CD4-positive, alpha-beta T cell treated with Interleukin-17A for 4 hours (primary cell): ENCODE results near the gene PID1.

Experiments
- DNase-seq: peaks from one replicate; pipeline ENCODE4 v3.0.0-alpha.2; 2020; ENCODE audit warnings: mixed read lengths

The PID1 gene

DNA sequence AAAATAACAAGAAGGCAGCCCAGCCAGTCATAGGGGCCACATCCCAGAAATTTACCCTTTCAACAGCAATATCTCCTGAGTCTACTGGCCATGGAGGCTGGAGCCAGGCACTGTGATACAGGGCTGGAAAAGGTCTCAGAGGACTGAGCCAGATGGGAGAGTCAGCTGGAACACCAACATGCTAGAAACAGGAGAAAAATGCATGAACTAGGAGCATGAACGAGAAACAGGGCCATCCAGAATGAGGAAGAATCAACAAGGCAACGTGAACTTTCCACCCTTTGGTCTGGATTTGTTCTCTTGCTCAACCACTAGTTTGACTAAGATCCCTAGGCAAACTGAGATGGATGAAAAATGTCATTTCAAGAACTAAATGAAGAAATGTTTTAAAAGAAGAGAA, 13.1 kb downstream of the PID1 start:
- no peak for DNase-seq

DNA sequence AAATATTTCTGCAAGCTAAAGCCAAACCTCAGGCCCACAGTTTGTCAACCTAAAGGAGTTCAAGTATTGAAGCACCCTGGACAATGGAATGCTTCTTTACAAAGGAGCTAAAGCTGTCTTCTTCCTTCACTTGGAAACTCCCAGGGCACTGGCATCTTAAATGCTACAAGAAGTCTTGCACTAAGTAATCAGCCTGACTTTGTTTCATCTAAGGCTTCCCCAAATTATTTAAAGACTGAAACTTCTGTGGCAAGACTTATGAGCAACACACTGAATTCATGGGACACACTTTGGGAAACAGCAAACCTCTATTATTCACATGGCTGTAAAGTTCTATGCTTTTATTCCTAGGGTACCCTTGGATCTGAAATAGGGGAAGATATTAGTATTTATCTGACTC, 14.7 kb downstream of the PID1 start:
- no peak for DNase-seq

DNA sequence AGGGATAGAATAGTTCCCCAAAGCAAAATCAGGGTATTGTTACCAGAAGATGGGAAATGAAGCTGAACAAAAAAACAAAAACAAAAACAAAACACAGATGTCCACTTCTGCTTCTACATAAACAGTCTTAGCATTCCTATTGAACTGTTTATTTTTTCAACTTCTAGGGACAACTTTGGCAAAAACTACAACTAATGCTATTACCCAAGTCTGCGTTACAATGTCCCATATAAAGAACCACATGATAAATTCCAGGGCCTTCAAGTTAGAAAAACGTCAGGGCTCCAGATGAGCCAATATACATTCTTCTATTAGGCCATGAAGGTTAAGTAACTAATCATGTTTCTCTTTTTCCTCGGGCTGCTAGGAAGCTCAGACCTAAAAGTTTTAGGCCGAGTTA, 16.9 kb downstream of the PID1 start:
- no peak for DNase-seq

DNA sequence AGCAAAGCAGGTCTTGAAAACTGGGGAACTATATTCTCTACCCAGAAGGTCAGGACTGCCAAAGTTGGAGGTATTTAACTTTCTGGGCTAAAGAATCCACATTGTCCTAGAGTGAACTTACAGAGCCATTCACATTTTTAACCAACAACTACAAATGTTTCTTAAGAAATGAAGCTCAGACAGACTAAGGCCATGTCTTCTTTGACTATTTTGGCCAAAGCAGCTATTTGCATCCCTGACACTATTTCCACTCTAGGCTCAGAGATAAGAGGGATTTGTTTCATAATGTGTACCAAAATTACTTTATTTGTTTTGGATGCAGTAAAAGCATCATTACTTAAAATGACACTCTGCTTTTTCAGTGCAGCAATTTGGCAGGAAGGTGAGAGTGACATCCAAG, 18.1 kb downstream of the PID1 start:
- DNase-seq = no peak

DNA sequence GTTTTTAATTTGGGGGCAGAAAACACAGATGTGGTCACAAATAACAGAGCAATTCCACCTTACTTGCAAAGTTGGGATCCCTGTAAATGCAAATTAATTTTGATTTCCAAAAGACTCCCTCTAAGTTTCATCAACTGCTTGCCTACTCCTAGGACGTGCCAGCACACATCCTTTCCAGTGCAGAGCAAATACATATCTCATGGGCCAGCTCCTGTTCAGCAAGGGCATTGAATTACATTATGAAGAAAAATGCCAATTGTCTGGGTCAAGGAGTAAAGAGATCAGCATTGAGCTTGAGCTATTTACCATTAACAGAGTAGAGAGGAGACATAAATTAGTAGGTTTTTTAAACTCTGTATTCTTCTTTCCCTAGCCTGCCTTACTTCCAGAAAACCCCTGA, 18.8 kb downstream of the PID1 start:
- no peak for DNase-seq

DNA sequence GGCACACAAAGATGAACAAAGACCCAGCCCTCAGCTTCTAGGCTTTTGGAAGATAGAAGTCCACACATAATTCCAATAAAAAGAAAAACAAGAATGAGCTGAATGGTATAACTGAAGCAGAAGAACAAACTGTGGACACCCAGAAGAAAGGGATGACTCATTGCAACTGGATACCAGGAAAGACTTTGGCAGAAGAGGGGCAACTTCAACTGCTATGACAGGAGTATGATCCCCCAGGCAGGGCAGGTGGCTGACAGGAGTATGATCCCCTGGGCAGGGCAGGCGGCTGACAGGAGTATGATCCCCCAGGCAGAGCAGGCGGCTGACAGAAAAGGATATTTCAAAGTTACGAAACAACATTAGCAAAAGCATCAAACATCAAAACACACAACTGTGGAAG, 21.6 kb downstream of the PID1 start:
- DNase-seq = no peak

DNA sequence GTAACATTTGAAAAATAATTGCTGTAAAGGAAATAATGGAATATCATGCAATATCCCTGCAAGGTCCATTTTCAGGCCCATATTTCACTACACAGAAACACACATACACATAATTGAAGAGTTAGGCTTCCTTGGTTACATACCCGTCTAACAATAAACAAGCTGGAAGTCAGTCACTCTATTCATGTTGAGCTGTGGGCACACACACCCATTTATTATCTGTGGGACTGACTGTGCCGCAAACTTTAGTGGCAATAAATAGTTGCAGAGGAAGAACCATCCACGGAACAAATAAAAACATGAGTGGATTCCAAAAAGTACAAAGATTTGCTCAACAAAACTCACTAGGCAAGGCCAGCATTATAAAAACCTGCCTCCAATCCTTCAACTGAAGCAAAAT, 24.8 kb downstream of the PID1 start:
- DNase-seq = no peak

DNA sequence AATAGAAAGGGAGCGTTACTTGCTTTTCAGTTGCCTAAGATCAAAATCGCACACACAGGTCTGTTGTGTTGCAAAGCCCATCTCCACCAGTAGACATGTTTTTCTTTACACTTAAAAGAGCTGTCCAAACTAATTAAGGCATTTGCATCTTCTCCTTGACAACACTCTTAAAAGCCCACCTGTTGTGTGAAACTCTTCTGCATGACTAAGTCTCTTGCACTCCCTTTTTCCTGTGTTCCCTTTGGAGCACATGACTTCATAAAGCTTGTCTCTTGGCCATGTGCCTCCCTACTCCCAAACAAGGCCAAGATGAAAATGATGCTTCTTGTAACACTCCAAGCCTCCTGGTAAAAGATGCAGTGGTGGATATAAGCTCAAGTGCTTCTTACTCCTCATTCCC, 26.1 kb downstream of the PID1 start:
- no peak for DNase-seq

DNA sequence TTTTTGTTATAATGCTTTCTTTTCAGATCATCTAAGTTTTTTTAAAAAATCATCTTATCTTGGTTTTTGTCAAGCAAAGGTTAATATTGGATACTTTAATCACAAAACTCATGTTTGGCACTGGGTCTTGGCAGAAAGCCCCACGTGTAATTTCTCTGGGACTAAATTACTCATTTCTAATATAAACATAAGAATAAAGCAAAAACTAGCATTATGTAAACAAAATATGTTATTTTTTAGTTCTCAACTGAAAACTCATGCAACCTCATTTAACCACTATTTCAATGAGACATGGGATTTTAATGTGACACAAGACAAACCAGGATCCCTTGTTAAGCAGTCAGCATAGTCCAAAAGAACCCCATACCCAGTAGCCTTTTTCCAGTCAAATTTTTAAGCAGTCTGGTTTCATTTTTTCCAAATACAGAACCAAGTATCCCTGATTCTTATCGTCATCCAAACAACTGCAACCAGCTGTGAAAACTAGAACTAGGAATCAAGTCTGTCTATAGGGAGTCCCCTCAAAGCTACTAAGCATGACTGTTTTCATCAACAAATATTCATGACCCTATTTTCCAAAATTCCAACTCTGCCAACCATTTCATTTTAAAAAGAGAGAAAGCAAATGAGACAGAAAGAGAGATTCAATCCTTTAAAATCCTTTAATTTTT, 27.1 kb downstream of the PID1 start:
- no peak for DNase-seq

DNA sequence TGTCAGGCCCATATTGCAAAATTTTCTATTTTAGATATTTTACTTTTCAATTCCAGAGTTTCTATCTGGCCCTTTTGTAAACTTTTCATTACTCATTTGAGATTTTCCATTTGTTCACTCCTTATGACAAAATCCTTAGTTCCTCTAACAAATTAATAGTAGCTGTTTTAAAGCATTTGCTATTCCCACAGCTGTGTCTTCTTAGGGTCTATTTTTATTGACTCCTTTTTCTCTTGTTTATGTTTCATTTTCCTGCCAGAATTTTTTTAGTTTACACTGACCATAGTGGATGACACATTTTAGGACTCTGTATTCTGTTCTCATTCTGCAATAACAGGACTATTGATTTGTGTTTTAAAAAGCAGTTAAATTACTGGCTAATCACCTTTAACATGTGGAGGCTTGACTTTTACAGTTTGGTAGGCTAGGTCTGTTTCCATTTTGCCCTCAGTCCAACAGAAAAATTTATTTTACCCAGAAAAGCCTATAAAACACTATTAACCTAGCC, 30.0 kb downstream of the PID1 start:
- DNase-seq = no peak

DNA sequence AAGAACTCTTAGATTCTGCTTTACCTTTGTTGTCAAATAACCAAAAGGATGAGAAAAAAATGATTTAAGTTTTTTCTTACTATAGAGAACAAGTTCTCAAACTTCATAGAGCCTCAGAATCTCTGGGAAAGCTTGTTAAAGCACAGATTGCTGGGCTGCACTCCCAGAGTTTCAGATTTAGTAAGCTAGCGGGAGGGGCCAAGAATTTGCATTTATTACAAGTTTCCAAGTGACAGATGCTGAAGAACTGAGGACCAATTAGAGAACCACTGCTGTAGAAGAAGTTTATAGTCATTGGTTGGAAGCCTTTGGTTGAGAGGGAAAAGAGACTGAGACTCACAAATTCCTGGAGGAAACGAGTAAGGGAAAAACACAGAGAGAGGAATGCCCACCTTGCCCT, 32.1 kb downstream of the PID1 start:
- DNase-seq = no peak

DNA sequence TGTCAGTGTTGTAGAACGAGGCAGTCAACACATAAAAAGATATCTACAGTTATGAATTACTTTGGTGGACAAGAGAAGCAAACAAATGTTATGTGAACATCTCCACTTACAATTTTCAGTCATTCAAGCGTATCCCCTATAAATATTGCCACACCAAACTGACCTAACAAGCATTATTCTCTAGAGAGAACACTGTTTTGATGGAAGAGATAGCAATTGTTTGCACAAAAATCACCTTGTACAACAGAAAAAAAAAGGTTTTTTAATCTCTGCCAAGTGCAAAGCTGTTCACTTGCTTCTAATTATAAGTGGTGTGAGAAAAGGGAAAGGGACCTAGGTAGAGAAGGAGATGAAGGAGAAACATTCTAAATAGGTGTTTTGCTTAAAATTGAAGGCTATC, 33.8 kb downstream of the PID1 start:
- DNase-seq = no peak

DNA sequence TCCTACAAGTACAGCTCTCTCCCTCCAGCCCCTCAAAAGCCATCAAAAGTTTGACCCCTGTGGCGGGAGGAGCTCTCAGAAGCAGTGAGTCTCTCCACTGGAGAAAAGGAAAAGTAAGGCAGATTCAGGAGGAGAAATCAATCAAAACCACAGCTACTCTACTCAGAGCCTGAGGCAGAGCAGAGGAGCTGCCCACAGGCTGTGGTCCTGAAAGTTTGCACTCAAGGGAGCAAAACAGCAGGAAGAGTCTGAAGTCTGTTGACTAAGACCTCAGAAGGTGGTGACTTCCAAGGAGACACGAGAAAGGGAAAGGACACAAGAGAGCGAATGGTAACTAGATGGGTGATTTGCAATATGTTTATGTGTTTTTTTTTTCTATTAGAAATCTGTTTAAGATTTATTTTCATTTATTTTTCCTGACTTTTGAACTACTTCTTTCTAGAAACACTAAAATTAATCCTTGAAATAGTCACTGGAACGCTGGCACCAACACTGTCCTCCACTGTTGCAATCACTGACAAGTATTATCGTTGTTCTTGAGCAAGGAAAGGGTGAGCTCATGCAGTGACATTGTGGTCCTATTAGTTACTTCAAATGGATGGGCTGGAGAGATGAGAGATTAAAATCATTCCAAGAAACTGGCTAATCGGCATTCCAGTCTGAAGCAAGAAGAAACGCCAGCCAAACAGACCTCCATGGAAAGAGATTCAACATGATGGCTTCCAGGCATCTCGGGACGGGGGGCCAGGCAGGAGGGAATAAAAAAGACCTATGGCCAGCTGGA, 35.8 kb downstream of the PID1 start:
- no peak for DNase-seq

DNA sequence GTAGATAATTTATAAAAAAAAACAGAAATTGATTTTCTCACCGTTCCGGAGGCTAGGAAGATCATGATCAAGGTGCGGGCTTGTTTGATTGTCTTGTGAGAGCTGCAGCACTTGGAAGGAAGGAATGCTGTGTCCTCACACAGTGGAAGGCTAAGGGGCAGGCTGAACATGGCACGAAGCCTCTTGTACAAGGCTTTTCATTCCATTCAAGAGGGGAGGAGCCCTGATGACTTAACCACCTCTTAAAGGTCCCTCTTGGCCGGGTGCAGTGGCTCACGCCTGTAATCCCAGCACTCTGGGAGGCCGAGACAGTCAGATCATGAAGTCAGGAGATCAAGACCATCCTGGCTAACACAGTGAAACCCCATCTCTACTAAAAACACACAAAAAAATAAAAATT, 39.2 kb downstream of the PID1 start:
- DNase-seq = no peak

DNA sequence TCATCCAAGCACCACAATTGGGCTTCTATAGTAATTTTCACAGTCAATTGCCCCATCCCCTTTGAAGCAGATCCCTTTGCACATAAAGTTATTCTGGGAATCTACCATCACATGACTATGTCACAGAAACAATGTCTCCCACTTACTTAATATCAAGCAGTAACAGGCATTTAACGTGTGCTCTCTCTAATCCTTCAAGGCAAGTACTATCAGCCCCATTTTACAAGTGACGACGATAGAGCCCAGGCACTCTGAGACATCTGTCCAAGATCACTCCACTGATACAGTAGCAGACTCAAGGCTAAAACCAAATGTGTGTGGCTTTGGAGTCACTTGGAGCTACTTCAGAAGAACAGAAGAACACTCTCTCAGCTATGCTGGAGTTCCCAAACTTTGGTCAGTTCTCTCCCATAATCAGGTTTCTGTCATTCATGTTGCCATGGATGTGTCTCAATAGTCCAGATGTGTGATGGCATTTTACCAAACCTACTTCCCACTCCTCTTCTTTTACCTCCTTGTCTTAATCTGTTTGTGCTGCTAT, 39.7 kb downstream of the PID1 start:
- no peak for DNase-seq

DNA sequence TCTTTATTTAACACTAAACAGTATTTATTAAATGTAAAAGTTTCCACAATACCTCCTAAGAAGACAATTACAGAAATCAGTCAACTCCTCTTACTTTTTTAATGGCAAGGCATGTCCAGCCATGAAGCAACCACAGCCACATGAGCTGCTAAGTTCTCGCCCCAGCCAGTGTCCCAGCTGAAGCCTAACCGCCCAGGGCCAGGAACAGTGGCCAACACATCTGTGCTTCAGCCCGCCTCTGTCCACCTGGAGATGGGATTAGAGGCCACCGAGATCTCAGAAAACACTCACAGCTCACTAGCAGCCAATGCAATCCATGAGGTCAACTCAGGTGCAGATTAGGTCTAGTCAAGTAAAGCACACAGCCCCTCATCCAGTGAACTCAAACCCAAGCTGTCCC, 40.2 kb downstream of the PID1 start:
- DNase-seq = no peak

DNA sequence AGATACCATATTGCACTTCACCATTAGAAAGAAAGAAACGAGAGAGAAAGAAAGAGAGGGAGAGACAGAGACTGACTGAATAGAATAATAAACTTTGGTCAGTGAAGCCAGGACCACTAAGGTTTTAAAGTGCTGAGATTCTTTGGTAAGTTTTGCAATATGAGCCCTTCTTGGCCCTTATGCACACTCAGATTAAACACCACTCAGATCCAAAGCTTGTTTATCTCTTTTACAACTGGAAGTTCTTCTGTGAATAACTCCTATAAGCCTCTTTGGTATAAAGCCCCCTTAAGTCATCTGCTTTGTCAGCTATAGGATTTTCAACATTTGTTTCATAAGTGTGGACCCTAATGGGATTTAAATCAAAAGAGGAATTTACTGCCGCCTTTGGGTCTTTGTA, 40.8 kb downstream of the PID1 start:
- no peak for DNase-seq

DNA sequence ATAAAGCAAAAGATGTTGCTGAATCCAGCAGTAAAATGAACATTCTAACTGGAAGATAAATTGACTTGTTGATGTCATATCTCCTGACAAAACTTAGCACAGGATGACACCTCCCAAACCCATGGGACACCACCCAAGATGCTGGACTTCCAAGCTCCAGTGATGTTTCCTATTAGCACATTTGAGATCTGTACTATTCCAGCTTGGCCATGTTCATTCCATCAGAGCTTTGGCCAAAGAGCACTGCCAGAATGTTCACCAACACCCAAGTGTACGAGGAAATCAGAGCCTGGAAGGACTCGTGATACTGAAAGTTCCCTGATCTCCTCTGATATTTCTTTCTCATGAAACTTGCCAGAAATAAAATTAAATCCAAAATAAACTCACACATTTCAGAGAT, 44.7 kb downstream of the PID1 start:
- DNase-seq = no peak

DNA sequence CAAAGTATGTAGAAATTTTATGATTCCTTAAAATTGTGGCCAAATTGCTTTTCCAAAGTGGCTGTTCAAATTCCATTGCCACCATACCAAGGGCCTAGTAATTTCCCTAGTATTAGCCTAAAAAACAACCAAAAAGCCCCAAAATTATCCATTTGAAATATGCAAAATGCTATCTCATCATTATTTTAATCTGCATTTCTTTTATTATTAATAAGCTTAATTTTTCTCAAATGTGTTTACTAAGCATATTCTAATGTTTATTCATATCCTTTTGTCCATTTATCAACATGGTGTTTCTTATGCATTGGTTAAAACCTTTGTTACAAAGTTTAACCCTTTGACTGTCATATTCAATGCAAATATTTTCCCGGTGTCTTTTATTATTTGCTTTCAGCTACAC, 48.0 kb downstream of the PID1 start:
- no peak for DNase-seq

DNA sequence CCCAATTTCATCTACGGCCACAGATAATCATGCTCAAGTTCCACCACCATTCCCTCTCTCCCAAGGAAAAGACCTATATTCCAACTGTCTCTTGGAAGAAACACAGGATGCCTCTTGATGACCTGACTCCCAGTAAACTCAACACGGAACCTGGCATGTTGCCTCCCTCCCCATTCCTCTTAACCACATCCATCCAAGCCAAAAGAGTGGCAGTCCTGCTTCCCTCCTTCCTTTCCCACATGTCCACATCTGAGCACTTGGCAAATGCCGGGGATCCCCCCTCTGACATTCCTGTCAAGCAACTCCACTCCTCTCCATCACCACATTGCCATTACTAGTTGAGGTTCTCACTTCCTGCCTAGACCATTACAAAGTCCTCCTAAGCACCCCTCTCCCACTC, 49.4 kb downstream of the PID1 start:
- DNase-seq = no peak

DNA sequence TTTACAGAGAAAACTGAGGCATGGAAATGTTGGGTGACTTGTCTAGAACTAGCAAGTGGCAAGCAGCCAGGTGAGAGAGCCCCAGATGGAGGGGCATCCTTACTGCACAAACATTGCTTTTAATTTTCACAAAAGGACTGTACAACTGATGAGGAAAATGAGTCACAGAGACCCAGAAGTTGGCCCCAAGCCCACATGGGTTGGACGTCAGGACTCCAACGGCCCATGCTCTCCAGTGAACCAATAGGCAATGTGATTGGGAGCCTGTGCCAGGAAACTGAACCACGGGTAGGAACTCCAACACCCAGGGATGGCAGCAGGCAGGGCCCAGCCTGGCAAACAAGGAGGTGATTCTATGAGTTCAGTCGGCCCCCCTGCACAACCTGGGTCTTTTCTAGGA, 50.8 kb downstream of the PID1 start:
- DNase-seq = no peak

DNA sequence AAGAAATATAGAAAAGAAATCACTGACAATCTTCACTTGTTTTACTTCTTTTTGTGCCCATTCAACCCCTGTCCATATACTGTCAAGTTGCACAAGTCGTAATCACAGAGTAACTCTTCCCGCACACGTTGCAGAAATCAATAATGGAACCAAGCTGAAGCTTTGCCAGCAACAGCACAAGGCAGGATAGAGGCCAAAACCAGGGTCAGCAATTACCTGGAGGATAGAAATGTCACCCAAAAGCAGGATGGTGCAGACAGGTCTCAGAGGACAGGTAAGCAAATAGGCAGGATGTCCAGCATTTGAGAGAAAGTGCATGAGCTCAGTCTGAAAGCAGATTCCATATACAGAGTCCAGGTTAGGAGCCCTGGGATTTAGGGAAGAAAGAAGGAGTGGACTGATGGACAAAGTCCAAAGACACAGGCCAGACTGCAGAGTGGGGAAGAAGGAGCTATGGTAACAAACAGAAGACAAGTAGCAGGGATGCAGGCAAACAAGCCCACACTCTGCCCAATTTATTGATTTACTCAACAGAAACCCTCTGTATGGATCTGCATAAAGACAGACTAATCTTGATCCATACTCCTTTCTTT, 52.7 kb downstream of the PID1 start:
- DNase-seq = no peak

DNA sequence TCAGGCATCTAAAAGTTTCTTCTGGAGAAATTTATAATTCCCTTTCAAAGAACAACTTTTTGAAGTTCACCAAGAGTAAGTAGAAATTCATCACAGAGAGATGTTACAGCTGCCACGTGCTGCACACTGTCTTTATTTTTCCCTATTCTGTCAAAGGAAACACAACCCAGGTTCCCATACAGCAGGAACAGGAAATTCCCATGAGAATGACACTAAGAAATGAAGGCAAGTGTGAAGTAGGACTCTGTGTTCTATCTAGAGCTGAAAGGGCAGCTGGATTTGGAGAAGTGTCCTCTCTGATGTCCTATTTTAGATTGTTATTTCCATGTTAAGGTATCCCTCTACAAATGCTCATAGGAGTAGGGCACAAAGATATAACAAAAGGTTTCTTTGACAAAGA, 58.8 kb downstream of the PID1 start:
- no peak for DNase-seq

DNA sequence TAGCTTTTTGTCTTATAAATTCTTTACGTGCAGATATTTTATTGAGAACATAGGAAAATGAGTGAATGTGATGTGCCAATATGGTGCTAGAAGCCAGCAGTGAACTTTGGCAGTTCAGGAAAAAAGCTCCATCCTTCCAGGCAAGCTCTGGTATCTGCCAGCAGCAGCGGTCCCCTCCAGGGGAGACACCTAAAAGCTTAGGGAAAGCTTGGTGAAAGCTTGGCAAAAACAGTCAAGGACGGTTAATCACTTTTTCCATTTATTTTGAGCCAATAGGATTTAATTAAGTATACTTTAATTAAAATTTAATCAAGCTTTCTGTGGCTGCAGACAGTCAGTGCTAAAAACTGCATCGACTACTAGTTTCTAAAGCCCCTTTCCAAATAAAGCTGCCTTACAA, 60.4 kb downstream of the PID1 start:
- no peak for DNase-seq
